GM12878 (cell line): ENCODE data around the gene CERK. TPM values are rescaled to one million over a fixed set of nuclear protein-coding genes. Genes with fewer than 3 reads are reported as not detected.
A peak's percentile ranks its signal among the peaks of the same experiment; 100 is the strongest.

Source experiments
- ASH2L ChIP-seq: fragments of 300-600, 200-600 bp; sonication (generic); IDR thresholded peaks from 2 replicates; pipeline ENCODE4 v1.6.1; 2017; ENCODE audit warnings: low read depth, mild to moderate bottlenecking, borderline replicate concordance
- ATF2 ChIP-seq: IDR thresholded peaks from 2 replicates; pipeline ENCODE4 v1.6.1; 2012; ENCODE audit warnings: low read length, inconsistent platforms
- BCL3 ChIP-seq: IDR thresholded peaks from 2 replicates; pipeline ENCODE4 v1.6.1; 2011; ENCODE audit warnings: borderline replicate concordance, low read depth, mild to moderate bottlenecking, moderate library complexity, low read length; ENCODE audit not compliant: insufficient read depth, poor library complexity, severe bottlenecking
- DPF2 ChIP-seq: fragments of 450-650 bp; IDR thresholded peaks from 2 replicates; pipeline ENCODE4 v1.6.1; 2017; ENCODE audit warnings: mild to moderate bottlenecking
- EGR1 ChIP-seq, 2 experiments: IDR thresholded peaks; 1 replicate in 1 of 2; 2 replicates in 1 of 2; pipeline ENCODE4 v1.6.1; 2011 to 2012; ENCODE audit warnings: low read depth in 2 of 2, low read length in 2 of 2, borderline replicate concordance in 1 of 2, mild to moderate bottlenecking in 1 of 2, moderate library complexity in 1 of 2
- ELK1 ChIP-seq: IDR thresholded peaks from 2 replicates; pipeline ENCODE4 v1.6.1; 2012; ENCODE audit warnings: low read depth, low read length, improper control_type of control experiment
- ESRRA ChIP-seq: IDR thresholded peaks from 2 replicates; pipeline ENCODE4 v1.6.1; 2012; ENCODE audit warnings: mild to moderate bottlenecking, low read length, improper control_type of control experiment
- EZH2 ChIP-seq: IDR thresholded peaks from 2 replicates; pipeline ENCODE4 v1.6.1; 2012; ENCODE audit warnings: low read depth, mild to moderate bottlenecking, control low read depth, inconsistent platforms, low read length, borderline replicate concordance; ENCODE audit not compliant: control insufficient read depth
- IRF4 ChIP-seq: IDR thresholded peaks from 2 replicates; pipeline ENCODE4 v1.6.1; 2011; ENCODE audit warnings: low read depth, low read length
- PAX8 ChIP-seq: fragments of 450-650 bp; IDR thresholded peaks from 2 replicates; pipeline ENCODE4 v1.6.1; 2017; ENCODE audit warnings: mild to moderate bottlenecking, moderate library complexity
- PML ChIP-seq: IDR thresholded peaks from 2 replicates; pipeline ENCODE4 v1.6.1; 2012; ENCODE audit warnings: low read length, inconsistent platforms
- PRDM15 ChIP-seq: fragments of 450-650 bp; formaldehyde crosslinking; IDR thresholded peaks from 2 replicates; pipeline ENCODE4 v1.4.0; 2020; ENCODE audit warnings: mild to moderate bottlenecking, moderate library complexity
- RELB ChIP-seq: fragments of 450-650 bp; IDR thresholded peaks from 2 replicates; pipeline ENCODE4 v1.6.1; 2017; ENCODE audit warnings: low read depth, mild to moderate bottlenecking, moderate library complexity
- RUNX3 ChIP-seq: IDR thresholded peaks from 2 replicates; pipeline ENCODE4 v1.6.1; 2012; ENCODE audit warnings: low read length, inconsistent platforms
- SIN3A ChIP-seq: IDR thresholded peaks from 2 replicates; pipeline ENCODE4 v1.6.1; 2012; ENCODE audit warnings: low read depth, low read length, improper control_type of control experiment
- SMAD5 ChIP-seq: IDR thresholded peaks from 2 replicates; pipeline ENCODE4 v1.6.1; 2016; ENCODE audit warnings: antibody characterized with exemption, low read depth
- SUPT20H ChIP-seq: IDR thresholded peaks from 2 replicates; pipeline ENCODE4 v1.6.1; 2011; ENCODE audit warnings: low read depth, mild to moderate bottlenecking, low read length, moderate library complexity, borderline replicate concordance; ENCODE audit not compliant: control insufficient read depth
- SUZ12 ChIP-seq: fragments of 200-600 bp; sonication (generic); IDR thresholded peaks from one replicate; pipeline ENCODE4 v1.6.1; 2018; ENCODE audit warnings: antibody characterized with exemption, mild to moderate bottlenecking; ENCODE audit not compliant: unreplicated experiment
- TAF1 ChIP-seq: IDR thresholded peaks from 2 replicates; pipeline ENCODE4 v1.6.1; 2011; ENCODE audit warnings: mild to moderate bottlenecking, low read depth, low read length, borderline replicate concordance
- TCF12 ChIP-seq: IDR thresholded peaks from 2 replicates; pipeline ENCODE4 v1.6.1; 2011; ENCODE audit warnings: low read depth, mild to moderate bottlenecking, low read length
- ZNF24 ChIP-seq: fragments of 450-650 bp; IDR thresholded peaks from 2 replicates; pipeline ENCODE4 v1.6.1; 2017; ENCODE audit warnings: antibody characterized with exemption, mild to moderate bottlenecking
- polyA plus RNA-seq, 11 experiments: library from polyadenylated mRNA; depleted of rRNA in 4 of 11; unstranded in 6 of 11; stranded (reverse) in 5 of 11; fragments of >200 nt; fragmentation: Nextera tagmentation in 4 of 11; fragmentation: Illumina TruSeq in 1 of 11; extraction: Ambion mirVana in 4 of 11; extraction: Trizol in 1 of 11; gene quantifications; 1 replicate in 1 of 11; 2 replicates in 10 of 11; pipeline versions ENCODE4 v1.2.1 to v1.2.3, GENCODE V29; 2011 to 2016; ENCODE audit warnings: inconsistent platforms in 2 of 11, missing spikeins in 2 of 11, low read depth in 1 of 11
- total RNA-seq, 4 experiments: library from RNA; depleted of rRNA in 3 of 4; stranded (reverse); fragments of >200 nt in 3 of 4; fragmentation: Illumina TruSeq in 1 of 4; extraction: Trizol in 1 of 4; gene quantifications; 2 replicates each; pipeline versions ENCODE4 v1.2.1 to v1.2.3, GENCODE V29; 2013 to 2021

CERK gene
- total and polyA plus RNA-seq, 10 of the 15 experiments (the other 5 are each of a cell fraction or from before 2014, with no cell fraction given): 4.0 to 41.1 (median 30.2) TPM

GRCh38 chr22:46774253-46774979, 36.4 kb upstream of the CERK start (continued):
- peak; percentile 42; the same call in 1 of the 2 replicates for TF ChIP-seq ATF2
- no peak for TF ChIP-seq ELK1
- no peak for TF ChIP-seq EGR1 (IDR thresholded peaks at IDR 0.05; ENCODE audit: borderline replicate concordance in 1 of 2, low read depth in 2 of 2, low read length in 2 of 2)
- no peak for TF ChIP-seq EZH2
- no peak for TF ChIP-seq SUPT20H
- no peak for TF ChIP-seq SMAD5
- peak; percentile 86 for TF ChIP-seq IRF4
- no peak for TF ChIP-seq SIN3A
- no peak for TF ChIP-seq ASH2L
- no peak for TF ChIP-seq PRDM15 (CRISPR knock-in tag)
- TF ChIP-seq ESRRA: no peak
- peak; percentile 66; the same call in 1 of the 2 replicates for TF ChIP-seq TAF1
- no peak for TF ChIP-seq SUZ12
- peak; percentile 90 for TF ChIP-seq DPF2
- TF ChIP-seq RELB: peak; percentile 88
- TF ChIP-seq PAX8: no peak
- TF ChIP-seq ZNF24: no peak
- TF ChIP-seq RUNX3: peak; percentile 93
- 0 out of 2 replicates have a peak, but pooled peaks have one; percentile 59 for TF ChIP-seq TCF12
- TF ChIP-seq BCL3: peak; percentile 55
- TF ChIP-seq PML: no peak; the same call in 1 of the 2 replicates
